Caco-2 (cell line): ENCODE measurements around the gene KRT13. TPM values are rescaled to one million over a fixed set of nuclear protein-coding genes. Genes with fewer than 3 reads are reported as not detected.

Source experiments
- BruUV-seq: library from RNA; stranded (reverse); fragments of 400-500 nt; replicated peaks from 2 replicates; lab custom pipeline; 2021; lab: Mats Ljungman, UMichigan
- CTCF ChIA-PET: fragments of 300-600 bp; sonication (Branson Sonifier 250); formaldehyde crosslinking; loops from one replicate; lab custom pipeline; 2022; ENCODE audit warnings: antibody characterized with exemption; lab: Charles Lee
- POLR2A ChIA-PET: fragments of 300-600 bp; sonication (Branson Sonifier 250); formaldehyde crosslinking; loops from one replicate; lab custom pipeline; 2022; ENCODE audit warnings: antibody characterized with exemption; lab: Charles Lee
- DNase-seq, 2 experiments: peaks; one replicate each; pipeline versions ENCODE4 v3.0.0 to v3.0.0-alpha.2; 2020 to 2022
- H3K27me3 ChIP-seq: replicated peaks from 2 replicates; pipeline ENCODE4 v1.6.0; 2011; ENCODE audit warnings: low read length; ENCODE audit not compliant: control insufficient read depth, insufficient read depth
- H3K36me3 ChIP-seq: 2 replicates; pipeline ENCODE4 v1.5.1; 2011; ENCODE audit warnings: low read length; ENCODE audit not compliant: control insufficient read depth, insufficient read depth
- H3K4me1 ChIP-seq: fragments of 250-450 bp; sonication (Bioruptor Pico); 2 replicates; pipeline ENCODE4 v1.5.1; 2020; ENCODE audit warnings: mild to moderate bottlenecking
- H3K4me3 ChIP-seq: 2 replicates; pipeline ENCODE4 v1.5.1; 2011; ENCODE audit warnings: low read depth, mild to moderate bottlenecking, control low read depth, low read length
- H3K9me3 ChIP-seq: fragments of 250-450 bp; sonication (Bioruptor Pico); 2 replicates; pipeline ENCODE4 v1.5.1; 2020; ENCODE audit warnings: mild to moderate bottlenecking, moderate library complexity
- H3K27ac Mint-ChIP-seq: one replicate; pipeline ENCODE4 v1.8.0; 2022; ENCODE audit warnings: mixed read lengths; ENCODE audit not compliant: unreplicated experiment
- H3K27me3 Mint-ChIP-seq: one replicate; pipeline ENCODE4 v1.8.0; 2022; ENCODE audit warnings: mixed read lengths; ENCODE audit not compliant: insufficient read depth, unreplicated experiment
- H3K36me3 Mint-ChIP-seq: one replicate; pipeline ENCODE4 v1.8.0; 2022; ENCODE audit warnings: mild to moderate bottlenecking, mixed read lengths; ENCODE audit not compliant: insufficient read depth, unreplicated experiment
- H3K4me1 Mint-ChIP-seq: one replicate; pipeline ENCODE4 v1.8.0; 2022; ENCODE audit warnings: low read depth, mixed read lengths; ENCODE audit not compliant: unreplicated experiment
- H3K4me3 Mint-ChIP-seq: one replicate; pipeline ENCODE4 v1.8.0; 2022; ENCODE audit warnings: mild to moderate bottlenecking, moderate library complexity, mixed read lengths; ENCODE audit not compliant: unreplicated experiment
- H3K9me3 Mint-ChIP-seq: one replicate; pipeline ENCODE4 v1.8.0; 2022; ENCODE audit warnings: mixed read lengths; ENCODE audit not compliant: unreplicated experiment
- CTCF ChIP-seq, 2 experiments: fragments of 200-600 bp in 1 of 2; IDR thresholded peaks; 1 replicate in 1 of 2; 2 replicates in 1 of 2; pipeline versions ENCODE4 v1.5.1 to v1.8.0; 2011 to 2022; ENCODE audit warnings: antibody characterized with exemption in 1 of 2, control low read depth in 1 of 2, inconsistent platforms in 1 of 2, low read depth in 1 of 2, low read length in 1 of 2, mild to moderate bottlenecking in 1 of 2, moderate library complexity in 1 of 2; ENCODE audit not compliant: insufficient read depth in 1 of 2, severe bottlenecking in 1 of 2, unreplicated experiment in 1 of 2
- intact Hi-C: fragments of 100-400 bp; cut with micrococcal nuclease; formaldehyde crosslinking; loops from one replicate; pipeline ENCODE4 v1.10.0; 2022; ENCODE audit not compliant: unreplicated experiment
- total RNA-seq: library from RNA; stranded (reverse); gene quantifications from 2 replicates; pipeline ENCODE4 v1.2.3, GENCODE V29; 2022

KRT13 gene
- total RNA-seq, 1 experiment from 2014 or later, result not detected

- peaks cover 11% of the 10 kb centered on the region for H3K4me1 Mint-ChIP-seq
- no peak for TF ChIP-seq CTCF (IDR thresholded peaks at IDR 0.05; ENCODE audit: insufficient read depth in 1 of 2, low read depth in 1 of 2, low read length in 1 of 2, severe bottlenecking in 1 of 2, unreplicated experiment in 1 of 2)
- POLR2A ChIA-PET, result no interaction called here
- Histone ChIP-seq H3K36me3 (no peaks in the 10 kb centered on the region), H3K9me3 (no peaks in the 10 kb centered on the region), H3K4me1 (peaks cover 16% of the 10 kb centered on the region), H3K27me3 (no peaks in the 10 kb centered on the region), H3K4me3 (no peak overlapping the region)
- no peaks in the 10 kb centered on the region for H3K9me3 Mint-ChIP-seq
- BruUV-seq, result no TSS peak
- DNase-seq, result no peak
- H3K27me3 Mint-ChIP-seq, result no peaks in the 10 kb centered on the region
- no peak overlapping the region for H3K27ac Mint-ChIP-seq
- CTCF ChIA-PET, result interaction anchor here (0.6 to 1.5 kb wide), 2 partner anchors 64 to 163 kb away, joined by 3 to 4 read pairs; no protein-coding TSS in a partner anchor
- intact Hi-C loops, result loop anchor here (5.0 kb wide), 1 partner anchor 68 kb away; no protein-coding TSS in a partner anchor
- H3K36me3 Mint-ChIP-seq, result no peaks in the 10 kb centered on the region
- no peak overlapping the region for H3K4me3 Mint-ChIP-seq
Observed at GRCh38 chr17:41484920-41485904, 20.2 kb downstream of the KRT13 start.

GRCh38 chr17:41483991-41484826, 21.2 kb downstream of the KRT13 start:
- ChIA-PET CTCF (interaction anchor here (0.6 to 1.5 kb wide), 3 partner anchors 65 to 182 kb away, joined by 3 to 4 read pairs (median 4); no protein-coding TSS in a partner anchor), POLR2A (no interaction called here)
- Mint-ChIP-seq H3K9me3 (no peaks in the 10 kb centered on the region), H3K4me3 (no peak overlapping the region), H3K36me3 (no peaks in the 10 kb centered on the region), H3K4me1 (peaks cover 11% of the 10 kb centered on the region), H3K27ac (no peak overlapping the region), H3K27me3 (no peaks in the 10 kb centered on the region)
- H3K27me3 ChIP-seq, result no peaks in the 10 kb centered on the region
- peaks cover 16% of the 10 kb centered on the region for H3K4me1 ChIP-seq
- H3K9me3 ChIP-seq, result no peaks in the 10 kb centered on the region
- no peak for DNase-seq
- no peaks in the 10 kb centered on the region for H3K36me3 ChIP-seq
- BruUV-seq, result no TSS peak
- H3K4me3 ChIP-seq, result no peak overlapping the region
- intact Hi-C loops, result loop anchor here (5.0 kb wide), 1 partner anchor 67 kb away; no protein-coding TSS in a partner anchor
- TF ChIP-seq CTCF (IDR thresholded peaks at IDR 0.05; ENCODE audit: insufficient read depth in 1 of 2, low read depth in 1 of 2, low read length in 1 of 2, severe bottlenecking in 1 of 2, unreplicated experiment in 1 of 2), result no peak

- Mint-ChIP-seq H3K27me3 (no peaks in the 10 kb centered on the region), H3K27ac (no peak overlapping the region), H3K4me1 (peaks cover 11% of the 10 kb centered on the region), H3K4me3 (no peak overlapping the region), H3K36me3 (no peaks in the 10 kb centered on the region), H3K9me3 (no peaks in the 10 kb centered on the region)
- Histone ChIP-seq H3K27me3 (no peaks in the 10 kb centered on the region), H3K36me3 (no peaks in the 10 kb centered on the region), H3K4me1 (peaks cover 16% of the 10 kb centered on the region), H3K4me3 (no peak overlapping the region), H3K9me3 (no peaks in the 10 kb centered on the region)
- ChIA-PET POLR2A (no interaction called here), CTCF (interaction anchor here (1.5 kb wide), 1 partner anchor 183 kb away, joined by 4 read pairs; no protein-coding TSS in a partner anchor)
- intact Hi-C loops, result loop anchor here (5.0 kb wide), 1 partner anchor 66 kb away; no protein-coding TSS in a partner anchor
- DNase-seq, result no peak
- no peak for TF ChIP-seq CTCF (IDR thresholded peaks at IDR 0.05; ENCODE audit: insufficient read depth in 1 of 2, low read depth in 1 of 2, low read length in 1 of 2, severe bottlenecking in 1 of 2, unreplicated experiment in 1 of 2)
- BruUV-seq, result no TSS peak
Observed at GRCh38 chr17:41483531-41483930, 21.9 kb downstream of the KRT13 start.
